Measurements from ENCODE around the gene TNRC6A. TPM values are rescaled to one million over a fixed set of nuclear protein-coding genes. Genes with fewer than 3 reads are reported as not detected.
A peak's percentile ranks its signal among the peaks of the same experiment; 100 is the strongest.

TNRC6A gene
- total and polyA plus RNA-seq, 9 of the 15 experiments (the other 6 are each of a cell fraction or from before 2014, with no cell fraction given) = 3.4 to 32.1 (median 26.6) TPM

DNA sequence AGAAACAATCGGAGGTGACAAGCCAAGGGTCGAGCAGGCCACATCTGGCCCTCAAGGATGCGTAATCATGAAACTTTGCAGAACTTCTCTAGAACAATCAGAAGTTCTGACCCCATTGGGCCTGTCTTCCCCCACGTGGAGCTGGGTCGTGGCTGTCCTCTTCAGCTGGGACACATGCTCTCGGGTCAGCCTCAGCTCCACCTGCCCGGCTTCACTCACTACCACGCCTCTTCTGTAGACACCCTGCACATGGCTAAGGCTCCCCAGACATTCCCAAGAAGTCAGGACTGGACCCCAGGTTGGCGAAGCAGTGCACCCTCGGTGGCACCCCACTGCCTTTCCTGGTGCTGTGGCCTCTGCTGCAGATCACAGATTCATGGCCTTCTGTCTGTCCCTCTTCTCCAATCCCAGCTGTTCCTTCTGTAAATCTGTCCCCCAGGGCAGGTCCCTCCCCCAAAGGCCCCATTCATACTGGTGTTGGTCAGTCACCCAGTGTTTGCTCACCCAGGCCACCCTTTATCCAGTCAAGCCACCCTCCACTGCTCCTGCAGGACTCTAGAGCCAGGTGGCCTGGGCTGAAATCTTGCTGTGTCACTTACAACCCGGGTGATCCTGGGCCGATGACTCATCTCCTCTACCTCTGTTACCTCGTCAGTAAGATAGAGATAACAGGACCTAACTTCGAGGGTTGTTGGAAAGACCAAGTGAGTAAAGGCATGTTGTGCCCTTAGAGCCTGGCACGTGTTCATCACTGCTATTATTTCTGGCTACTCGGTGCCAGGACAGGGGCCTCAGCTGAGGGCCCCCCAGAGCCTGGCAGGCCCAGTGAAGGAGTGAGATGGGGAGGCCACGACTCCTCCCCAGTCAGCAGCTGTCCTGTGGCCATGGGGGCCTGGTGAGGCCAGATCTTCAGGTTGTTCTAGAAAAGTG, 114.9 kb downstream of the TNRC6A start (continued):
- no peak for TF ChIP-seq HES1 (IDR thresholded peaks at IDR 0.05; ENCODE audit: low read depth)
- no peak for TF ChIP-seq CBX8 (IDR thresholded peaks at IDR 0.05; ENCODE audit: borderline replicate concordance, extremely low read depth, low read depth, low read length, poor library complexity, severe bottlenecking)
- no peak for TF ChIP-seq ZNF146 (CRISPR knock-in tag; IDR thresholded peaks at IDR 0.05; ENCODE audit: unreplicated experiment)
- TF ChIP-seq HSF4 (CRISPR knock-in tag; IDR thresholded peaks at IDR 0.05; ENCODE audit: borderline replicate concordance) = no peak
- TF ChIP-seq FOSL1 (tag; conservative IDR thresholded peaks at IDR 0.05) = peak; percentile 96
- TF ChIP-seq MED1 (CRISPR knock-in tag; IDR thresholded peaks at IDR 0.05; ENCODE audit: borderline replicate concordance) = no peak
- TF ChIP-seq CTCFL (IDR thresholded peaks at IDR 0.05; ENCODE audit: borderline replicate concordance, insufficient read depth, low read depth, low read length, poor library complexity, severe bottlenecking) = no peak
- TF ChIP-seq, protein P1, sequence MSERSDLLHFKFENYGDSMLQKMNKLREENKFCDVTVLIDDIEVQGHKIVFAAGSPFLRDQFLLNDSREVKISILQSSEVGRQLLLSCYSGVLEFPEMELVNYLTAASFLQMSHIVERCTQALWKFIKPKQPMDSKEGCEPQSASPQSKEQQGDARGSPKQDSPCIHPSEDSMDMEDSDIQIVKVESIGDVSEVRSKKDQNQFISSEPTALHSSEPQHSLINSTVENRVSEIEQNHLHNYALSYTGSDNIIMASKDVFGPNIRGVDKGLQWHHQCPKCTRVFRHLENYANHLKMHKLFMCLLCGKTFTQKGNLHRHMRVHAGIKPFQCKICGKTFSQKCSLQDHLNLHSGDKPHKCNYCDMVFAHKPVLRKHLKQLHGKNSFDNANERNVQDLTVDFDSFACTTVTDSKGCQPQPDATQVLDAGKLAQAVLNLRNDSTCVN (CRISPR knock-in tag; IDR thresholded peaks at IDR 0.05) = no peak
